Measurements from ENCODE around the gene SPCS2. TPM values are rescaled to one million over a fixed set of nuclear protein-coding genes. Genes with fewer than 3 reads are reported as not detected.
"Not testable (repeated sequence)": the region's sequence is repeated elsewhere in the genome, so short reads cannot be mapped to it uniquely, and the experiment has no call there.

Gene SPCS2
- total RNA-seq, 2 donors from 2014 or later, result 79.1 to 131 TPM

DNA sequence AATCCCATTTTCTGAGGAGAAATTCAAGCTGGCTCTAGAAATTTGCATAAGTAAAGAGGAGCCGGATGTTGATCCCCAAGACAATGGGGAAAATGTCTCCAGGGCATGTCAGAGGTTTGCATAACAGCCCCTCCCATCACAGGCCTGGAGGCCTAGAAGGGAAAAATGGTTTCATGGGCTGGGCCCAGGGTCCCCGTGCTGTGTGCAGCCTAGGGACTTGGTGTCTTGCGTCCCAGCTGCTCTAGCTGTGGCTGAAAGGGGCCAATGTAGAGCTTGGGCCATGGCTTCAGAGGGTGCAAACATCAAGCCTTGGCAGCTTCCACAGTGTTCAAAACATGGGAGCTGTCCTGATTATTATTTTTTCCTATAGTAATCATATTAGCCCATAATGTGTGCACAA is 70.1 kb downstream of the SPCS2 start:
- ATAC-seq; H3K36me3 Mint-ChIP-seq; H3K9me3 Mint-ChIP-seq; DNase-seq (ENCODE audit: low spot score in 2 of 2); H3K27ac Mint-ChIP-seq: not testable (repeated sequence)

DNA sequence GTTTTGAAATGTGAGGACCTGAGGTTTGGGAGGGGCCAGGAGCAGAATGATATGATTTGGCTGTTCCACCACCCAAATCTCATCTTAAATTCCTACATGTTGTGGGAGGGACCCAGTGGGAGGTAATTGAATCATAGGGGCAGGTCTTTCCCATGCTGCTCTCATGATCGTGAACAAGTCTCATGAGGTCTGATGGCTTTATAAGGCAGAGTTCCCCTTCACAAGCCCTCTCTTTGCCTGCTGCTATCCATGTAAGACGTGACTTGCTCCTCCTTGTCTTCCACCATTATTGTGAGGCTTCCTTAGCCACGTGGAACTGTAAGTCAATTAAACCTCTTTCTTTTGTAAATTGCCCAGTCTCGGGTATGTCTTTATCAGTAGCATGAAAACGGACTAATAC is 71.3 kb downstream of the SPCS2 start:
- H3K27ac Mint-ChIP-seq; DNase-seq (ENCODE audit: low spot score in 2 of 2); ATAC-seq; H3K36me3 Mint-ChIP-seq; H3K9me3 Mint-ChIP-seq: not testable (repeated sequence)

DNA sequence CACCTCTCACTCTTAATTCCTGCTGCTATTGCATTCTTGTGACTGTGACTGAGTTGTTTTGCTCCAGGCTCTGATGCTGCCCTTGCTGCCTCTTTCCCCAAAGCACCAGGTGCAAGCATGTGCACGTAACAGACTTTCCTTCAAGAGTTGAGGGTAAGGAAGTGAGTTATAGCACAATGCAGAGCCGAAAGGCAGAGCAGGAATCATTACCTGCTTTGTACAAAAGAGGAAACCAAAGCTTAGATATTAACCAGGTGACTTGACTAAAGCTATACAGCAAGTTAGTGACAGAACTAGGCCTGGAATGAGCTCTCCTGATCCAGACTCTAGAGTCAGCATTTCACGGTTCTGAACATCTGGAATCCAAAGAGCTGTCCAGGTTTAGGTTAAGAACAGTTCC is 73.2 kb downstream of the SPCS2 start:
- no peak for ATAC-seq
- peaks cover 0 to 6% of the 10 kb centered on the region in 2 donors for H3K36me3 Mint-ChIP-seq
- peaks cover 0 to 5% of the 10 kb centered on the region in 2 donors for H3K9me3 Mint-ChIP-seq
- H3K27ac Mint-ChIP-seq, result no peak overlapping the region
- DNase-seq (ENCODE audit: low spot score in 2 of 2), result no peak

DNA sequence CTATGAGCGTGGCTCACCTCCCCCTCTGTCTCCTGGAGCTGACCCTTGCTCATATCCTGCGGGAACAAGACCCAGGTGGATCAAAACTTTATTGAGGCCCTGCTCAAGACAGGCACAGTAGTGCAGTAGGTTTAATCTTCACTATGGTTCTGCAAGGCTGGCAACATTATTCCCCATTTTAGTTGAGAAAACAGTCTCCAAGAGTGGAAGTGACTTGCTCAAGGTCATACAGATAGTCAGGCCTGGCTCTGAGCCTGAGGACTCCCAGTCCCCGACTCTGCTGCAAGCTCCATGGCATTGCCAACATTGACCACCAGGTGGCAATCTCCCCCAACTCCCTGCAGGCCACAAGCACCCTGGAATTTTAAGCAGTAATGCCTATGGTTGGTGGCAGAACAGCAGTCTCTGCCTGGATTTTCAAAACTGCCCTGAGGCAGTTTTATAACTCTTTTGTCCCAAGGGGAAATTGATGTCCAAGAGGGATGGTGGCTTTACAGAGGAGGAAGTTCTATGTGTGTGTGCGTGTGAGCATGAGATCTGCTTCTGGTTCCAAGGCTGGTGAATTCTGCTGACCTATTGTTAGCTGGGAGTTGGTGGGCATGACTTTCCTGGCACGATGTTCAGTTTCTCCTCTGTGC is 73.8 kb downstream of the SPCS2 start:
- peak; percentile 86 to 90 for ATAC-seq
- Mint-ChIP-seq H3K9me3 (peaks cover 0 to 5% of the 10 kb centered on the region in 2 donors), H3K36me3 (peaks cover 0 to 6% of the 10 kb centered on the region in 2 donors), H3K27ac (no peak overlapping the region)
- peak; percentile 64 to 79 for DNase-seq (ENCODE audit: low spot score in 2 of 2)

DNA sequence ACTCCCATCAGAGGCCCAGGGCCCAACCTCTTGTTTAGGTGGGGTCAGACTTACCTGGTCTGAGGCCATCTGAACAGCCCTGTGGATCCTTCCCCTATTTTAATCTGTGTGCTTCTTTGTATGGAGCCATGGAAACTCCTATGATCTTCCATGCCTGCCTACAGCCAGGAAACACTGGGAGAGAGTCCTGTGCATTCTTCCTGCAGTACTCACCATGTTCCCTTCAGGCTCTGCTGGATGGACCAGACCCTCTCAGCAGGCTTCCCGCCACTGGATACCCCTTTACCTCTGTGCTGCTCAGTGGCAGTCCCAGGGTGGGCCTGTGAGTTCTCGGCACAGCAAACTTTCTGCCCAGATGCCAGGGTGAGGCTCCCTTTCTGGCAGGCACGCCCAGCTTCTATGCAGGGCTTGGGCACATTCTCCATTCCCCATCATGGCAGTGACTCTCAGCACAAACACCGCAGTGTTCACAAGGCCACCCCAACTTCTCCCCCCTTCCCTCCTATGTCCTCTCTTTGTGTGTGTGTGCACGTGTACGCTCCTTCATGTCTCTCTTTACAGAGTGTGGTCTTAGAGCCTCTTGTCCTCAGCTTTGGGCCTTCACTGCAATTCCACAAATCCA is 74.5 kb downstream of the SPCS2 start:
- ATAC-seq, result no peak
- DNase-seq (ENCODE audit: low spot score in 2 of 2), result no peak
- peaks cover 0 to 5% of the 10 kb centered on the region in 2 donors for H3K36me3 Mint-ChIP-seq

DNA sequence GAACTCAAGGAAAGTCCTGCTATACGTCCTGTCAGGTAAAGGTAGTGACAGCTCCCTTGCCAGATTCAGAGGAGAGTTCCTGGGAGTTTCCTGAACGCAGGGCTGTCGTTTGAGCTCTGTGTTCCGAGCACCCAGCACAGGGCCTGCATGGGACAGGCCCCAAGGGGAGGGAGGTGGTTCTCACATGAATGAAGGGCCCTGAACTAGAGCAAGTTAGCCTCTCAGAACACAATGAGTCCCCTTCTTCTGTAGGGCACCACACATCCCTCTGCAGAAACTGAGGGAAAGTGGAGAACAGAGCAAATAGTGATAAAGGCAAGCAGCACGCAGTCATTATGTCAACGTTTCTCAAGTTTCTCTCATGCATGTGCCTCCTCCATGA is 75.0 kb downstream of the SPCS2 start:
- ATAC-seq (no peak), DNase-seq (ENCODE audit: low spot score in 2 of 2) (no peak)
- Mint-ChIP-seq H3K27ac (no peak overlapping the region), H3K9me3 (no peaks in the 10 kb centered on the region), H3K36me3 (no peaks in the 10 kb centered on the region)

More for the DNA sequence above, 74.5 kb downstream of the SPCS2 start:
- H3K9me3 Mint-ChIP-seq, result peaks cover 0 to 4% of the 10 kb centered on the region in 2 donors
- H3K27ac Mint-ChIP-seq, result no peak overlapping the region

DNA sequence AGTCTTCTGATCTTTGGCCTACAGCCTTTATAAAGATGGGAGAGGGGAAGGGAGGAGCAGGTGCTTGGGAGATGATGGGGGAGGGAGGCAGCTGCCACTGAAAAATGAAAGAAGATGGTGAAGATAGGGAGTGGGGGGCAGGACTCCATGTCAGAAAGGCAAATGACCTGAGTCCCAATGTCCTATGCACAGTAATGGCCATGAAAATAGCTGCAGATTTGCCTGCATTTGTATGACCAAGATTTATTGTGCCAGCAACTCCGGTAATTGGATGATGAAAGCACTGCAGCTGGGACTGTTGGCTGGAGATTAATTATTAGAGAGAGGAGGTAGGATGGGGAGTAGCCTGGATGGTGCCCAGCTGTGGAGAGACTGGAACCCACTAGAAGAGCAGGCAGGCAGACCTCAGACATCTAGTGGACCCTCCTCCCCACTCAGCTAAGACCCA is 75.7 kb downstream of the SPCS2 start:
- Mint-ChIP-seq H3K9me3 (no peaks in the 10 kb centered on the region), H3K36me3 (no peaks in the 10 kb centered on the region), H3K27ac (peak overlapping the region in 1 of 2 donors; percentile 12)
- DNase-seq (ENCODE audit: low spot score in 2 of 2) (no peak), ATAC-seq (no peak)

DNA sequence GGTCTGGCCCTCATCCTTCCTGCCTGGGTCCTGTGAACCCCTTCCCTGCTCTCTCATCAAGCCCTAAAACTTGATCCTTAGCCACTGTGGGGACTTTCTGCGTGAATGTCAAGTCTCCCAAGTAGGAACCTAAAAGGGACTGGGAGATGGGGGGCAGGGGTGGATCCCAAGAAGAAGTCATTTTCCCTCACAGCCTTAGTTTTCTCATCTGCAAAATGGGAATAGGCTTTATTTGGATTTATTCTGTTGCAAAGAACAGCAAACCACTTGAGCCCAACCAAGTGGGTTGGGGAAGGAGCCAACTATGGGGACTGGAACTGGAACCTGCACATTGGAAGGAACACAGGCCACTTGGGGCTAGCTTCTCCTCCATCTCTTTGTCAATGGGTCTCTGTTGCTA is 76.5 kb downstream of the SPCS2 start:
- no peaks in the 10 kb centered on the region for H3K9me3 Mint-ChIP-seq
- H3K36me3 Mint-ChIP-seq, result no peaks in the 10 kb centered on the region
- no peak overlapping the region for H3K27ac Mint-ChIP-seq
- no peak for DNase-seq (ENCODE audit: low spot score in 2 of 2)
- no peak for ATAC-seq

DNA sequence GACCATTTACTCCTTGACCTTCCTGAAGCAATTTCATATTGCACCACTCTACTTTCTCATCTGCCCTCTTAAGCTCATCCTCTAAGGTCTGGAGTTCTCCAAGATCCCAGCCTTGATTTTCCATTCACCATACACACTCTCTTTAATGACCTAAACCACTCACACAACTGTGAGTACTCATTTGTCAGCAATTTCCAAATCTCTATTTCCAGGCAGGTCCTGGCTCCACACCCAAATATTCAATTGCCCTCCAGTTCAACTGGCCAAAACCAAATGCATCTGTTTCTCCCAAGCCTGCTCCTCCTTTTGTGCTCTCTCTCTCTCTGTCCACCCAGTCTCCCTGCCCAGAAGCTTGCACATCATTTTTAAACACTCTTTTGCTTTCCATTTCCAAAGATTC is 79.3 kb downstream of the SPCS2 start:
- DNase-seq (ENCODE audit: low spot score in 2 of 2), result no peak
- H3K9me3 Mint-ChIP-seq, result no peaks in the 10 kb centered on the region
- no peak overlapping the region for H3K27ac Mint-ChIP-seq
- no peaks in the 10 kb centered on the region for H3K36me3 Mint-ChIP-seq
- no peak for ATAC-seq

Other genes with a start within 250 kb of the SPCS2 start
- gene CHRDL2, start 217.8 kb upstream of the SPCS2 start, total RNA-seq, result not detected
- gene RNF169, start 200.4 kb upstream of the SPCS2 start, total RNA-seq, result 10 to 100 TPM; 14.2 to 15.5 TPM
- 10 to 100 TPM; 13.9 to 14.5 TPM for gene XRRA1, start 175 bp upstream of the SPCS2 start, total RNA-seq
- 10 to 100 TPM; 18.3 to 23.0 TPM for gene NEU3, start 39.7 kb downstream of the SPCS2 start, total RNA-seq
- not detected for gene OR2AT4, start 147.6 kb downstream of the SPCS2 start, total RNA-seq
- not detected for gene SLCO2B1, start 201.8 kb downstream of the SPCS2 start, total RNA-seq